Measurements from ENCODE around the gene FHIT. TPM values are rescaled to one million over a fixed set of nuclear protein-coding genes. Genes with fewer than 3 reads are reported as not detected.
A peak's percentile ranks its signal among the peaks of the same experiment; 100 is the strongest.

The FHIT gene
- total RNA-seq, 1 experiment from 2014 or later = 7.8 TPM

DNA sequence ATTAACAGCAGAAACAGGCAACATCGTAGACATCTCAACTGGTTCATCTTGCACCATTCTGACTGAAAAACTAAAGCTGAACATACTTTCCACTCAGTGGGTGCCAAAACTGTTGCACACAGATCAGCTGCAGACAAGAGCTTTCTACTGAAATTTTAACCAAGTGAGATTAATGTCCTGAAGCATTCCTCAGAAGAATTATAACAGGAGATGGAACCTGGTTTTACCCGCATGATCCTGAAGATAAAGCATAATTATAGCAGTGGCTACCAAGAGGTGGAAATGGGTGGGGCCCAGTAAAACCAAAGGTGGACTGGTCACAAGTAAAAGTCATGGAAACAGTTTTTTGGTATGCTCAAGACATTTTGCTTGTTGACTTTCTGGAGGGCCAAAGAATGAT is 858.8 kb downstream of the FHIT start:
- in situ Hi-C loops (cut with HindIII; ENCODE audit: low sequenced_read_pairs) = no loop called here

DNA sequence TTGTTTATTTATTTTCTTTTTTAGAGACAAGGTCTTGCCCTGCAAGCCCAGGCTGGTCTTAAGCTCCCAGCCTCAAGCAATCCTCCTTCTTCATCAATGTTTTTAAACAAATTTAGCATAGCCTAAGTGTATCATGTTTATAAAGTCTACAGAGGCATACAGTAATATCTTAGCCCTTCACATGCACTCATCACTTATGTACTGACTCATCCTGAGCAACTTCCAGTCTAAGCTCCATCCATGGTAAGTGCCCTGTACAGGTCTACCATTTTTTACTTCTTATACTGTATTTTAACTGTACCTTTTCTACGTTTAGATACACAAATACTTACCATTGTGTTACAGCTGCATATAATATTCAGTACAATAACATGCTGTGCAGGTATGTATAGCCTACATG is 860.0 kb downstream of the FHIT start:
- DNase-seq (ENCODE audit: low spot score) = no peak
- in situ Hi-C loops (cut with HindIII; ENCODE audit: low sequenced_read_pairs) = no loop called here

More for the DNA sequence above, 858.8 kb downstream of the FHIT start:
- no peak for DNase-seq (ENCODE audit: low spot score)

DNA sequence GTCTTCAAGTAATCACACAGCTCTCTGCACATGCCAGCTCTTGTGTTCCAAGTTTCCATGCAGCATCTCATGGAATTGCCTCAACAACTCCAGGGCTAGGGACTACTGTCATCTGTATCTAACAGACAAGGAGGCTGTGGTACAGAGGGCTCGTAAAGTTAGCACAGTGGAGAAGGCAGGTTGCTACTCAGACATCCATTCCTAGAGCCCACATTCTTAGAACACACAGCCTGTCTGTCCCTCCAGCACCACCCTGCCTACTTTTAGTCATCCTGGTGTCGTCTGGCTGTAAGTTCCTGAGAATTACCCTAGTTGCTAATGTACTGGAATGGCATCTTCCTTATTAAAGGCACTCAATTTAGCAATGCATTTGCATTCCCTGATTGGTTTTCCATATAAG is 862.5 kb downstream of the FHIT start:
- DNase-seq (ENCODE audit: low spot score) = no peak
- in situ Hi-C loops (cut with HindIII; ENCODE audit: low sequenced_read_pairs) = no loop called here

DNA sequence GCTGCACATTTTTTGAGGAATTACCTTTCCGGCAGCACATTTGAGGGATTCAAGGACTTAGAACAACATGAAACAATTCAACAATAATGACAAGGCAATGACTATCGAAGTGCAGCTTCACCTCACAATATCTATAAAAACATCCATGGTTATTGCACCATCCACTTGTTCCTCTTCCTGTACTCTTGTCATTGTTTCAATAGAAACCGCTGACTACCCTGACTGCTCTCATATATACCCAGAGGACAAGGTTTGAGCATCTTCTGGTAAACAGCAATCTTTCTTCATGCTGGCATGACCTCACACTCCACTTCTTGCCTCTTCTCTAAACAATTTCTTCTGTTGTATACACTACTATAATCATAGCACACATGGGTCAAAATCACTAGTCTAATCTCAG is 864.9 kb downstream of the FHIT start:
- DNase-seq (ENCODE audit: low spot score) = no peak
- in situ Hi-C loops (cut with HindIII; ENCODE audit: low sequenced_read_pairs) = no loop called here

DNA sequence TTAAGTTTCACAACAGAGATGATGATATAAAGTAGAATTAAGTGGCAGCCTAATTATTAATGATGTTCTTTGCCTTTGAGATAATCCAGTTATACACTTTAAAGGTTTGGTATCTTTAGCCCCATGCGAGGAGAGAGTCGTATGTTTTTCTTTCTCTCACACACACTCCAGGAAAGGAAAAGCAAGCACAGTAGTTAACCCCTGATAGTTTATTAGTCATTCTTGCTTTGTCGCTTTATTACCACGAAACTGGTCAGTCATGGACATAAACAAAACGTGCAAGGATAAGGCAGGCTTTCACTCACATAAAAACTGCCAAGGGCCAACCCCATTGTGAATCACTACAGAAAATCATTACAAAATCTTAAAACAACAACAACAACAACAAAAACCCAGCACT is 866.9 kb downstream of the FHIT start:
- no peak for DNase-seq (ENCODE audit: low spot score)

DNA sequence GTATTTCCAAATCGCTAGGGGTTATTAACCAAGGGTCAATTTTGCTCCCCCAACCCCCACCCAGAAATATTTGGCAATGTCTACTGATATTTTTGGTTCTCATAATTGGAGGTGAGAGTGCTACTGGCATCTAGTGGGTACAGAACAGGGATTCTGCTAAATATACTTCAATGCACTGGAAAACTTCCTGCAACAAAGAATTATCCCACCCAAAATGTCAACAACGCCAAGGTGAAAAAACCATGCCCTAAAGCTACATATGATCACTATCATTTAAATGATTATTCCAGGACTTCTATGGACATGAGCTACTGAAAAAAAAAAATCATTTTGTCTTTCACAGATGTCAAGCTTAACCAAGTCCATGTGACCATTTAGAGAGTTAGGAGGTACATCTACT is 867.9 kb downstream of the FHIT start:
- DNase-seq (ENCODE audit: low spot score) = no peak
- in situ Hi-C loops (cut with HindIII; ENCODE audit: low sequenced_read_pairs) = no loop called here

More for the DNA sequence above, 866.9 kb downstream of the FHIT start:
- in situ Hi-C loops (cut with HindIII; ENCODE audit: low sequenced_read_pairs) = no loop called here

DNA sequence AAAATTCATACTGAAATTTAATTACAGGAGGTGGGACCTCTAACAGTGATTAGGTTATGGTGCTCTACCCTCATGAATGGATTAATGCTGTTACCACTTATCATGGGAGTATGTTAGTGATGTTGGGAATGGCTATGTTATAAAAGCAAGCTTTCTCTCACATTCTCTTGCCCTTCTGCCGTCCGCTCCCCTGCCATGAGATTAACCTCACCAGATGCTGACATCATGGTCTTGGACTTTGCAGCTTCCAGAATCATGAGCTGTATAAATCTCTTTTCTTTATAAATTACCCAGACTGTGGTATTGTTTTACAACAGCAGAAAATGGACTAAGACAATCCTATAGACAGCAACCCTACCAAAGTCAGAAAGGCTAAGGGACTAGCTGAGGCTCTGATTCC is 884.8 kb downstream of the FHIT start:
- DNase-seq (ENCODE audit: low spot score) = no peak
- in situ Hi-C loops (cut with HindIII; ENCODE audit: low sequenced_read_pairs) = no loop called here

DNA sequence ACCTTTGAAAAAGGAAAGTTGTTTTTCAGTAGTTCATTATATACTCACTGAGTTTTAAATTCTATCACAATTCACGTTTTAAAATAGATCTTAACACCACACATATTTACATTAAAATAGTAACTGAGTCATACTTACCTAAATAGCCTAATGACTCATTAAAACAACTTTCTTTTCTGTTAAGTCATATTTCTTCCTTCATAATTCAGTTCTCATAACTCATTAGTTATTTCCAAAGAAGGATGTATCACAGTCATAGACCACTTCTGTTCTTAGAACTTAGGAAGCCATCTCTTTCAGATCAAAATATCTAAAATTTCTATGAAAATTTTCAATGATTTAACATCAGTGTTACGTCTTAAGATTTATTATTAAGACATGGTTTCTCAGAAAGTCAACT is 885.9 kb downstream of the FHIT start:
- DNase-seq (ENCODE audit: low spot score) = no peak
- in situ Hi-C loops (cut with HindIII; ENCODE audit: low sequenced_read_pairs) = no loop called here

DNA sequence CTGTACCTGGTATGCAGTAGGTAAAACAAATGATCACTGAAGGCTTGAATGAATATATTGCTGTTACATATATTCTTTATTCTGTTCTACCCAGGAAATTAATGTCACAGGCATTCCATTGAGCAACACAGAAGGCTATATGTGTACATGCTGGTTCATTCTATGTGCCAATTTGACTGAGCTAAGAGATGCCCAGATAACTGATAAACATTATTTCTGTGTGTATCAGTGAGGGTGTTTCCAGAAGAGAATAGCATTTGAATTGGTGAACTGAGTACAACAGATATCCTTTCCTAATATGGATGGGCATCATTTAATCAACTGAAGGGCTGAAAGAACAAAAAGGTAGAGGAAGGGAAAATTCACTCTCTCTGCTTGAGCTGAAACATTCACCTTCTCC is 886.8 kb downstream of the FHIT start:
- no peak for DNase-seq (ENCODE audit: low spot score)
- in situ Hi-C loops (cut with HindIII; ENCODE audit: low sequenced_read_pairs) = no loop called here

DNA sequence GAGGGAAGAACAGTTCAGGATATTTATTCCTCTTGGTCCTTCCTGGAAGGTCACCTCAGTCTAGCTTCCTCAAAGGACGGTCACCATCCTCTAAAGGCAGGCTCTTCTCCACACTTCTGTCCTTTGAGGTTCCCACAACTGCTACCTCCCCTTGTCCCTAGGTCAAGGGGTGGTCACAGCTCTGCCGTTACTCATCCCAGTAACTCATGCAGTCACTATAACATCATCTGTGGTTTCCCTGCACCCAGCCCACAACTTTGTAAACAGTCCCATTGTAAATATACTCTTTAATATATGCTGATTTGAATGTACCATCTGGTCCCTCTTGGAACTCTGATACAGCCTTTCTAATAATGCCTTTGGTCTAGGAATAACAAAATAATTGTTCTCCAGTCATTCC is 887.4 kb downstream of the FHIT start:
- in situ Hi-C loops (cut with HindIII; ENCODE audit: low sequenced_read_pairs) = no loop called here
- no peak for DNase-seq (ENCODE audit: low spot score)

DNA sequence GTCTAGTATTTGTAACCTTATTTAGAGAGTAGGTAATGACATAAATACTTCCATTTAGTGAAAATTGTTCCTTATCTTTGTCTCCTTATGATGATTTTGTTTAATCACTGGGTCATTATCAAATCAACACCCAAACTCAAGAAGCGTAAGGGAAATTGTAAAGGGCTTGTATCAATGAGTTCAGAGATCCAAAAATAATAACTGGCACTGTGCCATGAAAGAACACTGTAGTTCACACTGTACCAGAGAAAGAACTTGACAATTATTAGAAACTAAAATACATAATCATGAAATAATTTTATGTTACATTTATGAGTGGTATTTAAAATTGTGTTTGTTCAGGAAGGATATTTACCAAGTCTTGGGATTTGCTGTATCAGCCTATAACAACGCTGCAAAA is 895.4 kb downstream of the FHIT start:
- no peak for DNase-seq (ENCODE audit: low spot score)
- in situ Hi-C loops (cut with HindIII; ENCODE audit: low sequenced_read_pairs) = no loop called here

DNA sequence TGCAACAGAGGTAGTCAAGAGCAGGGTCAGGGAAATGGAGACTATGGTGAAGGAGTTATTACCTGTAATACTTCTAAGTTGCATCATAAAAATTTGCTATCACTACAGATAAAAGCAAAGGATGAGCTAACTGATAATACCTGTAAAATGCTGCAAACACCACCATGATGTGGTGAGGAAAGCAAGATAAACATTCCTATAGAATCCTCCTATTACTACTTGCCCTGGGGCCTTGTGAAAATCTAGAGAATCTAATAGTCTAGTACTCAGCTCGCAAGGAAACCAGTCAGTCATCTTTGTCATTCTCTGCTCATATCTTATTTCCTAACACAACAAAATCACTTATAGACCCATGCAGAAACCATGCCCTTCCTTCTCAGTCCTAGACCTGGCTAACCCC is 899.8 kb downstream of the FHIT start:
- no peak for DNase-seq (ENCODE audit: low spot score)
- in situ Hi-C loops (cut with HindIII; ENCODE audit: low sequenced_read_pairs) = no loop called here

DNA sequence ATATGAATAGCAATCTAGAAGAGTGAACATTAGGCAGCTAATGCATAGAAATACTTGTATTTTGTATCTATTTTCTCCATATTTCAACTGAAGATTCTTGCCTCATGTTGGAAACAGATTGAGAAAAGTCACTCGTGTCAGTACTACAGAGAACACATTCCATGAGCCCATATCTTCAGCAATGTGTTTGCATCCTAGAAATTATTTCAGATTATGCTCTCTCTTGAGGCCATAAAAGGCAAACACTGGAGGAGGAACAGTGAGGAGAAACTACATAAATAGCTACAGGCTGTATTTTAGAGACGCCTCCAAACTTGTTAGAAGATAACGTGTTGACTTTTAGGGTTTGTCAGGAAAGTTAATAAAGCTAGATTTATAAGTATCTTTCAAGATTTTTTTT is 906.9 kb downstream of the FHIT start:
- peak; percentile 29 for DNase-seq (ENCODE audit: low spot score)
- in situ Hi-C loops (cut with HindIII; ENCODE audit: low sequenced_read_pairs) = no loop called here

DNA sequence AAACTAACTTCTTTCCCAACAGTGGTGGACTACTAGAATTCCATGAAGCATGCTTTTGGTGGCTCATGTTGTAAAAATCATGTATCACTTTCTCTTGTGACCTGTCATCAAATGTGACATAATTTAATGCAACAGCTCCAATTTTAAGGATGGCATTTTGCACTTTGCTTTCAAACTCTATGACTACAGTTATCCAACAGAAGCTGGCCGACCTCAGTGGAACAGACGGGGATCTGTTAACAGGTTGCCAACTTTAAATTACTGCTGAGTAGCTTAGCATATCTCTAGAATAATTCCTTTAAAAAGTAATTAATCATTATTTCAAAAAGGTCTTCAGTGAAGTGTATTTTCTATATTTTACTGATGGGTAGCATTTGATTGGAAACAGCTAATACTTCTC is 907.4 kb downstream of the FHIT start:
- in situ Hi-C loops (cut with HindIII; ENCODE audit: low sequenced_read_pairs) = no loop called here
- peak; percentile 59 for DNase-seq (ENCODE audit: low spot score)

DNA sequence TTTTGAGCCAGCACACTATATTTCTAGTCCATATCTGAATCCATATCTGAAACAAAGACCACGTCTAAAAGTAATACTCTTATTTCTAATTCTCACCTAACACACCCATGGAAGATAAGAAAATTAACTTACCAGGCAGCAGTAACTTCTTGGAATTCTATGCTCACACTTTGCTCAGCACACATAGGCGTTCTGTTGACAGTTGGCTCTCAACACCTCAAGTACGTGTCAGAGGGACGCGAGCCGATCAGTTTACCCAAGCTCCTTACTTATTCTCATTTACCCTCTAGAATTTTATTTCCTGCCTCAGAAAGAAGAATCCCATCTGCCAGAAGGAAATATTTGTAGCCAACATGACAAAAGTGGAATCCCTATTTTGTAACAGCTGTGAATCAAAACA is 911.9 kb downstream of the FHIT start:
- in situ Hi-C loops (cut with HindIII; ENCODE audit: low sequenced_read_pairs) = no loop called here

DNA sequence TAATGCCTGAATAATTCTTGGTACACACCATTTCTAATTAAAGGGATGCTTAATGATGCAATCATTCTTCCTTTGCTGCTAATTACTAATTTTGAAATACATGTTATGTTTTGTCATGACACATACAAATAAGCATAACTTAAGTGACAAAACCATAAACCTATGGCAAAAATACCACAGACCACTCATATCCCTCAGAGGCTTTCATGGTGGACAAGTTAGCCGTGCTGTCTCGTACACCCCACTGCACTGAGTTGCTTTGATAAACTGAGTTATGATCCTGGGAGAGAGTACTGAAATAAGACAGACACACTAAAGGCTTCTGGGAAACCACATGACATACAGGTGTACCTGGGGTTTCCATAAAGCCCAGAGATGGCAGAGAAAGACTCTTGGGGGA is 913.8 kb downstream of the FHIT start:
- DNase-seq (ENCODE audit: low spot score) = no peak
- in situ Hi-C loops (cut with HindIII; ENCODE audit: low sequenced_read_pairs) = no loop called here

More for the DNA sequence above, 911.9 kb downstream of the FHIT start:
- no peak for DNase-seq (ENCODE audit: low spot score)

DNA sequence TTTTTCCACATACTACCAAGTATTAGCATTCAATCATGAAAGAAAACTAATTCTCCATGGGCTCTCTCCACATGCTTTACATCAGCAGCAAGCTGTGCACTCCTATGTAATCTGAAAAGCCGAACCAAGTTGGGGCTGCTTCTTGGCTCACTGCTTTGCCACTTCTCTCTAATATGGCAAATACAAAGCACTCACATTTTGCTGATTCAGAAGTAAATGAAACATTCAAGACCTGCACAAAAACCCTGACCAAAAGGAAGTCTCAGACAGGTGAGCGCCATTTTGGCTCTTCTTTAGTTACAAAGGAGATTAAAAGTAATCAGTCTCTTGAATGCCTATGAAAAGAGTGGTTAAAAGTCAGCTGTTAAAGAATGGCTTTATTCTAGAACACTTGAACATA is 915.2 kb downstream of the FHIT start:
- in situ Hi-C loops (cut with HindIII; ENCODE audit: low sequenced_read_pairs) = no loop called here
- no peak for DNase-seq (ENCODE audit: low spot score)

DNA sequence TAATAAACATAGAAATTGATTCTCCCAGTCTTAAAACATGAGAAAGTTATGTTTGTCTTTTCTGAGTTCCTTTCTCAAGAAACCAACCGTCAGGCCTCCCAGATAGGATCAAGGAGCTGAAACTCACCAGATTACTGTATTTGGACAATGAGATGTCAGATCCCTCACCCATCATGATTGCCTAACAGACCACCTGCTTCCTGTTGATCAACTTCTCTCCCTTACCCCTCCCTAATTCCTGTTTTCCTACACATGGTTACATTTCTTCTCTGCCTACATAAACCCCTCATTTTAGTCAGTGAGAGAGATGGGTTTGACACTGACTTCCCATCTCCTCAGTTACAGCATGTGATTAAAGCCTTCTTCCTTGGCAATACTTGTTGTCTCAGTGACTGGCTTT is 917.5 kb downstream of the FHIT start:
- DNase-seq (ENCODE audit: low spot score) = no peak
- in situ Hi-C loops (cut with HindIII; ENCODE audit: low sequenced_read_pairs) = no loop called here

DNA sequence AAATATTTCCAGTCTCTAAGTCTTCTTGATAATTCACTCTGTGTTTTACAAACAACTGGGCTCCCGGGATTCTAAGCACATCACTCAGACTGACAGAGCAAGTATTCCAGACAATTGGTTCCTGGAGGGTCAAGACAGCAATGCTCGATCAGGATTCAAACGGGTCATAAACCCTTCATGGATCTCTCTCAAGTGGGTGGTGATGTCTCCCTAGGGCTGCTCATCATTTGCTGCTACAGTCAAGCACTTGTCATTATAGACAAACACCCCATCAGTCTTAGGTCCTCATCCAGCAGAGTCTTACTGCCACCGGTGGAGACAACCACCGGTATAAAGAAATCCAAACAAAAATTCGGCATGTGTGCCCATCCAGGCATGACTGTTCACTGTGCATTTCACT is 921.1 kb downstream of the FHIT start:
- in situ Hi-C loops (cut with HindIII; ENCODE audit: low sequenced_read_pairs) = no loop called here
- no peak for DNase-seq (ENCODE audit: low spot score)

DNA sequence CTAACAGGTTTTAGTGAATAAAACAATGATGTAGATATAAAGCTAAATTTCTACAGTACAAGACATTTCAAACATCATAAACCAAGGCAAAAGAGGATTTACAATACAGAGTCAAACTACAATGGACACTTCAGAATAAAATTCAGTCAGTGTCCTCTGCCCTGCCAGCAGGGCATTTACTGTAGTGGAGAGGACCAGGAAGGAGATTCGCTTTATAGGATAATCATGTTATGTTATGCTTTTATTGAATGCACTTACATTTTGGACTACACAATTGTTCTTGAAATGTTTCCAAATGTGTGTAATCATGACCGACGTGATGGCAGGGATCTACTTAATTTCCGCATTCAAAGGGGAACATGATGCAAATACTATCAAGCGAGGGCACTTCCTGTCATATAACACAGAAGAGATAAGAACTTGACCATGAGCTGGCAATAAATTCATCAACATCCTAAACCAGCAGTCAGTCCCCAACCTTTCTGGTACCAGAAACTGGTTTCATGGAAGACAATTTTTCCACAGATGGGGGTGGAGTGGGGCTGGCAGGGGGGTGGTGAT is 925.6 kb downstream of the FHIT start:
- DNase-seq (ENCODE audit: low spot score) = no peak
- in situ Hi-C loops (cut with HindIII; ENCODE audit: low sequenced_read_pairs) = no loop called here

DNA sequence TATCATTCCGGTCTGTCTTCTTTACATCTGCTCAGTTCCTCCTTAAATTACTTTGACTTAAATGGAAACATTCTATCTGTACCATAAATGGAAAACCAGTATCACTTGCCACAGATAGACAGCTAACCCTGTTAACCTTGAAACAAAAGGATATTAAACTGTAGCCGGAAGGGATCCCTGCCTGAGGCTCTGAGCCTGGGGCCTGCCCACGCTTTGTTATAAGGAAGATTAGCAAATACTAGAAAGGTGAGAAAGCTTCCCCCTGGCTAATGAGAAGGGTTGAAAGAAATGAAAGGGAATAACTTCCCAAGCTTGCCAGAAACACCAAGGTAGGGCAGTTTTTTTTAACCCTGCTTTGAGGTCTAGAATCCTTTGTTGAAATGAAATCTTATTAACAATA is 927.6 kb downstream of the FHIT start:
- in situ Hi-C loops (cut with HindIII; ENCODE audit: low sequenced_read_pairs) = no loop called here

DNA sequence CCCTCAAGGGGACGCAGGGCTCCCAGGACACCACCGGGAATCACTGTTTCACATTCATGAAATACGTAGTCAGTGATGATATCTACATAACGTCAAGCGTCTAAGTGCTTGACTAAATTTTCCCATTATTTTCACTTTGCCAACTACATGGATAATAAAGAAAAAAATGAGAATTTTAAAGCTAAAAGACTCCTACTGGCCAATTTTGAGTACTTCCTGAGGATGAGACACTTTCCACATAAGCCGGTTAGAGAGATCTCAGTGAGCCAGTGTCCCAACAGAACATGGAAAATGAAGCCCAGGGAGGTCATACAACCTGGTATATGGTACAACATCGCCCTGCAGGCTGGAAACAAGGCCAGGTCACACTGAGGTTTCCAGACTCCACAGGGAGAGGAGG is 928.1 kb downstream of the FHIT start:
- no peak for DNase-seq (ENCODE audit: low spot score)
- in situ Hi-C loops (cut with HindIII; ENCODE audit: low sequenced_read_pairs) = no loop called here

More for the DNA sequence above, 927.6 kb downstream of the FHIT start:
- DNase-seq (ENCODE audit: low spot score) = no peak
